HEK293 (cell line): ENCODE data around the gene HSF2BP.

Experiments
- TCF7L2 ChIP-seq: IDR thresholded peaks from 2 replicates; pipeline ENCODE4 v1.6.1; 2011; ENCODE audit warnings: low read depth, mild to moderate bottlenecking, inconsistent platforms, low read length, moderate library complexity, borderline replicate concordance
- ZFP69B ChIP-seq: fragments of 450-650 bp; formaldehyde crosslinking; IDR thresholded peaks from 2 replicates; pipeline ENCODE4 v1.5.1; 2016; ENCODE audit warnings: missing biosample characterization, missing genetic modification characterization
- ZNF221 ChIP-seq: fragments of 450-650 bp; formaldehyde crosslinking; IDR thresholded peaks from 2 replicates; pipeline ENCODE4 v1.5.1; 2017; ENCODE audit warnings: missing biosample characterization, missing genetic modification characterization, borderline replicate concordance
- TF ChIP-seq, protein P1 (sequence below): fragments of 450-650 bp; formaldehyde crosslinking; IDR thresholded peaks from 2 replicates; pipeline ENCODE4 v1.5.1; 2016; ENCODE audit warnings: missing biosample characterization, missing genetic modification characterization

- no peak for TF ChIP-seq ZNF221 (tag by site-specific recombination)
- TF ChIP-seq ZFP69B, result no peak
- no peak for TF ChIP-seq TCF7L2
- TF ChIP-seq, protein P1, sequence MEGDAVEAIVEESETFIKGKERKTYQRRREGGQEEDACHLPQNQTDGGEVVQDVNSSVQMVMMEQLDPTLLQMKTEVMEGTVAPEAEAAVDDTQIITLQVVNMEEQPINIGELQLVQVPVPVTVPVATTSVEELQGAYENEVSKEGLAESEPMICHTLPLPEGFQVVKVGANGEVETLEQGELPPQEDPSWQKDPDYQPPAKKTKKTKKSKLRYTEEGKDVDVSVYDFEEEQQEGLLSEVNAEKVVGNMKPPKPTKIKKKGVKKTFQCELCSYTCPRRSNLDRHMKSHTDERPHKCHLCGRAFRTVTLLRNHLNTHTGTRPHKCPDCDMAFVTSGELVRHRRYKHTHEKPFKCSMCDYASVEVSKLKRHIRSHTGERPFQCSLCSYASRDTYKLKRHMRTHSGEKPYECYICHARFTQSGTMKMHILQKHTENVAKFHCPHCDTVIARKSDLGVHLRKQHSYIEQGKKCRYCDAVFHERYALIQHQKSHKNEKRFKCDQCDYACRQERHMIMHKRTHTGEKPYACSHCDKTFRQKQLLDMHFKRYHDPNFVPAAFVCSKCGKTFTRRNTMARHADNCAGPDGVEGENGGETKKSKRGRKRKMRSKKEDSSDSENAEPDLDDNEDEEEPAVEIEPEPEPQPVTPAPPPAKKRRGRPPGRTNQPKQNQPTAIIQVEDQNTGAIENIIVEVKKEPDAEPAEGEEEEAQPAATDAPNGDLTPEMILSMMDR (tag by site-specific recombination), result no peak
Observed at GRCh38 chr21:43684424-43684823, 25.1 kb upstream of the HSF2BP start.
